GM06990 (cell line): ENCODE measurements around the gene ALG14.

Experiments
- DNase-seq: peaks from one replicate; pipeline ENCODE4 v3.0.0-alpha.2; 2011; ENCODE audit not compliant: insufficient read length; ENCODE audit errors: extremely low read depth
- H3K27me3 ChIP-seq: replicated peaks from 2 replicates; pipeline ENCODE4 v1.6.0; 2011; ENCODE audit warnings: low read length; ENCODE audit not compliant: control insufficient read depth, insufficient read depth
- H3K36me3 ChIP-seq: 2 replicates; pipeline ENCODE4 v1.5.1; 2011; ENCODE audit warnings: low read length; ENCODE audit not compliant: control insufficient read depth, insufficient read depth
- H3K4me3 ChIP-seq: replicated peaks from 2 replicates; pipeline ENCODE4 v1.5.1; 2011; ENCODE audit warnings: low read depth, mild to moderate bottlenecking, control low read depth, low read length
- CTCF ChIP-seq: IDR thresholded peaks from 2 replicates; pipeline ENCODE4 v1.5.1; 2011; ENCODE audit warnings: low read length, control low read depth, mild to moderate bottlenecking, inconsistent platforms; ENCODE audit not compliant: insufficient read depth, poor library complexity, severe bottlenecking

Gene ALG14

GRCh38 chr1:95003433-95003738 lies 69.4 kb downstream of the ALG14 start:
- TF ChIP-seq CTCF, result no peak
- Histone ChIP-seq H3K4me3 (no peak overlapping the region), H3K36me3 (no peaks in the 10 kb centered on the region), H3K27me3 (no peaks in the 10 kb centered on the region)
- no peak for DNase-seq

- no peak overlapping the region for H3K4me3 ChIP-seq
- H3K36me3 ChIP-seq, result no peaks in the 10 kb centered on the region
- no peak for TF ChIP-seq CTCF
Observed at GRCh38 chr1:95002540-95003432, 70.0 kb downstream of the ALG14 start.

GRCh38 chr1:95002164-95002539 lies 70.6 kb downstream of the ALG14 start:
- no peak for TF ChIP-seq CTCF
- no peak for DNase-seq
- H3K4me3 ChIP-seq, result no peak overlapping the region
- no peaks in the 10 kb centered on the region for H3K36me3 ChIP-seq
- H3K27me3 ChIP-seq, result no peaks in the 10 kb centered on the region

More at GRCh38 chr1:95002540-95003432, 70.0 kb downstream of the ALG14 start:
- DNase-seq, result no peak
- H3K27me3 ChIP-seq, result no peaks in the 10 kb centered on the region

- Histone ChIP-seq H3K36me3 (no peaks in the 10 kb centered on the region), H3K4me3 (no peak overlapping the region), H3K27me3 (no peaks in the 10 kb centered on the region)
- no peak for TF ChIP-seq CTCF
- no peak for DNase-seq
Observed at GRCh38 chr1:94999456-95000131, 73.2 kb downstream of the ALG14 start.

- Histone ChIP-seq H3K27me3 (no peaks in the 10 kb centered on the region), H3K4me3 (no peak overlapping the region), H3K36me3 (no peaks in the 10 kb centered on the region)
- no peak for DNase-seq
- TF ChIP-seq CTCF, result no peak
Observed at GRCh38 chr1:94998748-94999147, 74.0 kb downstream of the ALG14 start.
